Ovary (tissue), 9 donors: Measurements from ENCODE around the gene USP20. TPM values are rescaled to one million over a fixed set of nuclear protein-coding genes. Genes with fewer than 3 reads are reported as not detected.

Source experiments
- DNase-seq, 5 donors: peaks; one replicate each; pipeline ENCODE4 v3.0.0-alpha.2; 2019 to 2020
- H3K27ac ChIP-seq, 2 donors: fragments of 200-600 bp; one replicate each; pipeline versions ENCODE4 v1.5.1 to v1.8.0; 2019 to 2022
- H3K27me3 ChIP-seq: fragments of 200-600 bp; one replicate; pipeline ENCODE4 v1.8.0; 2022
- H3K36me3 ChIP-seq: fragments of 200-600 bp; sonication (generic); one replicate; pipeline ENCODE4 v1.5.1; 2019
- H3K4me1 ChIP-seq: one replicate; pipeline ENCODE4 v1.8.1; 2013; ENCODE audit warnings: mild to moderate bottlenecking, moderate library complexity; ENCODE audit not compliant: insufficient read depth
- H3K4me3 ChIP-seq: fragments of 200-600 bp; sonication (generic); one replicate; pipeline ENCODE4 v1.5.1; 2017
- H3K9me3 ChIP-seq, 2 donors: fragments of 200-600 bp in 1 of 2; sonication (generic) in 1 of 2; one replicate each; pipeline versions ENCODE4 v1.5.1 to v1.8.1; 2013 to 2019; ENCODE audit warnings: mild to moderate bottlenecking in 1 of 2, moderate library complexity in 1 of 2
- CTCF ChIP-seq, 3 donors: fragments of 450-650 bp in 2 of 3; fragments of 200-600 bp in 1 of 3; IDR thresholded peaks; one replicate each; pipeline versions ENCODE4 v1.5.1 to v1.8.0; 2016 to 2022; ENCODE audit warnings: antibody characterized with exemption in 3 of 3, mild to moderate bottlenecking in 1 of 3
- EP300 ChIP-seq: sonication (generic); formaldehyde crosslinking; IDR thresholded peaks from one replicate; pipeline ENCODE4 v1.6.1; 2017; ENCODE audit warnings: antibody characterized with exemption
- POLR2A ChIP-seq: fragments of 450-650 bp; IDR thresholded peaks from one replicate; pipeline ENCODE4 v1.6.1; 2017; ENCODE audit warnings: antibody characterized with exemption, mild to moderate bottlenecking, moderate library complexity
- WGBS, 3 donors: extraction: QIAGEN DNeasy Blood & Tissue Kit in 1 of 3; methylation state at CpG; one replicate each; pipeline versions ENCODE4 v1.1.5 to v1.1.7; 2013 to 2017; 5-methylcytosine and 5-hydroxymethylcytosine counted together
- intact Hi-C, 4 donors: fragments of 100-400 bp; cut with DNase I; formaldehyde crosslinking; loops; one replicate each; pipeline versions ENCODE4 v1.11.0 to v1.15.1; 2022 to 2023
- microRNA-seq, 3 donors: library from miRNA; unstranded; fragments of <30 nt; microRNA quantifications; one replicate each; pipeline versions ENCODE4 to v1.2.0, GENCODE V29; 2019 to 2020
- polyA plus RNA-seq, 2 donors: library from polyadenylated mRNA; stranded (reverse); fragments of 200-250 nt in 1 of 2; fragments of 350-450 nt in 1 of 2; fragmentation: Illumina TruSeq in 1 of 2; extraction: RNeasy Lipid Tissue Mini Kit (QIAGEN cat#74804) in 1 of 2; gene quantifications; one replicate each; pipeline ENCODE4 v1.2.3, GENCODE V29; 2013 to 2014
- small RNA-seq: library from RNA; depleted of rRNA; stranded (forward); fragments of <200 nt; gene quantifications from one replicate; pipeline ENCODE3, GENCODE V24; 2016
- total RNA-seq, 7 donors: library from RNA; depleted of rRNA in 2 of 7; stranded (reverse); fragments of >200 nt in 2 of 7; fragmentation: NEBNext Ultra II Directional in 3 of 7; extraction: Animal tissue kit (Norgen Biotek cat#: 25700) in 3 of 7; gene quantifications; one replicate each; pipeline versions ENCODE4 v1.1.0 to v1.2.4, GENCODE V29; 2016 to 2023
- donor health status: DM: no; HTN: no; CAD: no; lungs with moderate emphysema.
- donor health status: DM: no; HTN: no; CAD: no.
- donor health status: Bipolar disorder and iron deficiency.
- donor health status: DM: yes; HTN: yes; CAD: no.
- donor health status: DM: no; HTN: no; CAD: no.
- donor health status: DM: yes; HTN: yes; CAD: no.

Gene USP20
- total and polyA plus RNA-seq, 9 donors: 6.8 to 39.8 (median 30.7) TPM

- intact Hi-C loops: no loop called here
- no peaks in the 10 kb centered on the region for H3K9me3 ChIP-seq
- no peaks in the 10 kb centered on the region for H3K36me3 ChIP-seq
- no peak for TF ChIP-seq POLR2A
- TF ChIP-seq CTCF (IDR thresholded peaks at IDR 0.05): no peak
- TF ChIP-seq EP300: no peak
- DNase-seq: no peak
- no peak overlapping the region for H3K27ac ChIP-seq
- no peaks in the 10 kb centered on the region for H3K27me3 ChIP-seq
- 88 to 90% (median 88%) methylated on average over 4 of the region's 4 CpGs for WGBS, 3 donors
- H3K4me3 ChIP-seq: no peak overlapping the region
- no peaks in the 10 kb centered on the region for H3K4me1 ChIP-seq
Measured at GRCh38 chr9:129921905-129922304, 86.6 kb downstream of the USP20 start.

- no peak for TF ChIP-seq CTCF (IDR thresholded peaks at IDR 0.05)
- H3K4me1 ChIP-seq: no peaks in the 10 kb centered on the region
- no peaks in the 10 kb centered on the region for H3K27me3 ChIP-seq
- H3K36me3 ChIP-seq: no peaks in the 10 kb centered on the region
- no peak overlapping the region for H3K27ac ChIP-seq
- WGBS, 3 donors: 74 to 77% (median 76%) methylated on average over 6 of the region's 6 CpGs
- no peaks in the 10 kb centered on the region for H3K9me3 ChIP-seq
- intact Hi-C loops: no loop called here
- H3K4me3 ChIP-seq: no peak overlapping the region
- no peak for DNase-seq
Measured at GRCh38 chr9:129923589-129923988, 88.3 kb downstream of the USP20 start.

GRCh38 chr9:129929496-129930125 is 94.4 kb downstream of the USP20 start:
- DNase-seq: no peak
- TF ChIP-seq POLR2A (no peak), CTCF (IDR thresholded peaks at IDR 0.05) (no peak), EP300 (no peak)
- Histone ChIP-seq H3K36me3 (no peaks in the 10 kb centered on the region), H3K4me3 (no peak overlapping the region), H3K27me3 (no peaks in the 10 kb centered on the region), H3K9me3 (no peaks in the 10 kb centered on the region), H3K4me1 (peaks cover 7% of the 10 kb centered on the region), H3K27ac (no peak overlapping the region)
- intact Hi-C loops: no loop called here
- 93 to 94% (median 94%) methylated on average over 9 of the region's 9 CpGs for WGBS, 3 donors

- Histone ChIP-seq H3K4me1 (peaks cover 7% of the 10 kb centered on the region), H3K27ac (no peak overlapping the region), H3K36me3 (no peaks in the 10 kb centered on the region), H3K4me3 (no peak overlapping the region), H3K9me3 (no peaks in the 10 kb centered on the region), H3K27me3 (no peaks in the 10 kb centered on the region)
- intact Hi-C loops: no loop called here
- no peak for TF ChIP-seq EP300
- no peak for TF ChIP-seq CTCF (IDR thresholded peaks at IDR 0.05)
- 92 to 100% (median 97%) methylated on average over 2 of the region's 2 CpGs for WGBS, 3 donors
- no peak for DNase-seq
Measured at GRCh38 chr9:129930743-129931142, 95.5 kb downstream of the USP20 start.

Small RNA genes within 50 kb of the gene (microRNA-seq; reads per million reads assigned to microRNA genes)
- 0 reads per million in 3 donors for gene MIR6855

Small RNA genes within 50 kb of the gene (small RNA-seq; reads per million reads assigned to genes)
- gene MIR6855: not detected

Other genes with a start within 250 kb of the USP20 start
- gene C9orf50, start 214.4 kb upstream of the USP20 start, total RNA-seq: 1 to 10 TPM in 1 of 7 donors, under 1 TPM in 1, not detected in 5; 0.30 to 1.1 TPM
- under 1 TPM in 1 of 2 donors, not detected in 1; 0.07 TPM for gene C9orf50, start 214.4 kb upstream of the USP20 start, polyA plus RNA-seq
- 10 to 100 TPM; 11.9 to 29.7 (median 25.3) TPM for gene NTMT1, start 209.3 kb upstream of the USP20 start, total RNA-seq
- gene NTMT1, start 209.3 kb upstream of the USP20 start, polyA plus RNA-seq: 10 to 100 TPM; 11.7 to 33.1 TPM
- gene ASB6, start 193.3 kb upstream of the USP20 start, total RNA-seq: 10 to 100 TPM; 11.3 to 20.1 (median 17.3) TPM
- gene ASB6, start 193.3 kb upstream of the USP20 start, polyA plus RNA-seq: 10 to 100 TPM in 1 of 2 donors, 1 to 10 TPM in 1; 6.3 to 11.6 TPM
- gene PRRX2, start 169.8 kb upstream of the USP20 start, total RNA-seq: 1 to 10 TPM in 4 of 7 donors, under 1 TPM in 3; 0.20 to 4.0 (median 1.4) TPM
- under 1 TPM; 0.33 to 0.77 TPM for gene PRRX2, start 169.8 kb upstream of the USP20 start, polyA plus RNA-seq
- 1 to 10 TPM in 4 of 7 donors, under 1 TPM in 3; 0.72 to 5.1 (median 1.6) TPM for gene PTGES, start 82.4 kb upstream of the USP20 start, total RNA-seq
- 10 to 100 TPM in 1 of 2 donors, under 1 TPM in 1; 0.63 to 22.6 TPM for gene PTGES, start 82.4 kb upstream of the USP20 start, polyA plus RNA-seq
- gene TOR1B, start 32.3 kb upstream of the USP20 start, total RNA-seq: 10 to 100 TPM; 12.9 to 27.3 (median 16.9) TPM
- gene TOR1B, start 32.3 kb upstream of the USP20 start, polyA plus RNA-seq: 10 to 100 TPM; 12.2 to 27.5 TPM
- 10 to 100 TPM; 23.5 to 32.7 (median 27.1) TPM for gene TOR1A, start 11.3 kb upstream of the USP20 start, total RNA-seq
- 10 to 100 TPM; 24.9 to 45.6 TPM for gene TOR1A, start 11.3 kb upstream of the USP20 start, polyA plus RNA-seq
- gene C9orf78, start 183 bp upstream of the USP20 start, total RNA-seq: 10 to 100 TPM; 34.1 to 45.7 (median 37.0) TPM
- gene C9orf78, start 183 bp upstream of the USP20 start, polyA plus RNA-seq: 100 to 1,000 TPM in 1 of 2 donors, 10 to 100 TPM in 1; 55.4 to 130 TPM
- gene FNBP1, start 207.7 kb downstream of the USP20 start, total RNA-seq: 10 to 100 TPM; 22.4 to 57.8 (median 49.0) TPM
- 10 to 100 TPM; 18.0 to 61.5 TPM for gene FNBP1, start 207.7 kb downstream of the USP20 start, polyA plus RNA-seq
- 10 to 100 TPM; 11.6 to 34.4 (median 28.3) TPM for gene GPR107, start 218.4 kb downstream of the USP20 start, total RNA-seq
- gene GPR107, start 218.4 kb downstream of the USP20 start, polyA plus RNA-seq: 10 to 100 TPM; 16.3 to 44.0 TPM